Activated gamma-delta T cell treated with anti-CD3 and anti-CD28 coated beads, Interleukin-2, amount 50 U/mL, for 16 hours (primary cell): ENCODE data around the gene TRPM3.

Experiments
- DNase-seq: peaks from one replicate; pipeline ENCODE4 v3.0.0-alpha.2; 2020; ENCODE audit warnings: low read depth

The TRPM3 gene

GRCh38 chr9:70484232-70485130 lies 636.9 kb downstream of the TRPM3 start:
- DNase-seq, result no peak

- no peak for DNase-seq
Observed at GRCh38 chr9:70481471-70481870, 640.0 kb downstream of the TRPM3 start.

GRCh38 chr9:70480405-70480980 lies 640.9 kb downstream of the TRPM3 start:
- DNase-seq, result no peak

DNA sequence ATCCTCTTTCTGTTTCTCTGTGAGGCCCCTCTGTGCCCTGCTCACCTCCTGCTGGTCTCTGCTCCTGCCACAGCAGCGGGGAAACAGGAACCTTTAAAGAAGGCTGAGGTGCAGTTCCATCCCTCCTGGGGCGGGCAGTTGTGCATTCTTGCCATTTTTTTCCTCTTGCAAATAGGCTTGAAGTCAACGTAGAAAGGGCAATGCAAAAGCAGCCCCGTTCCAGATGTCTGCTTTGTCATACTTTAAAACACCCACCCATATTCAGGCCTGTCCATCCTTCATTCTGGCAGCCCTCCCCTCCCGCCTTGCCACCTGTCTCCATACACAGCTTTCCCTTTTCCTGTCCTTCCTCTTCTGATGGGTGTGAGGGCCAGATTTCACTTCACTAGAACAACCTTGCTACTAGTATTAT lies 641.5 kb downstream of the TRPM3 start:
- DNase-seq, result no peak
